Measurements from ENCODE around the gene KRT81.

Gene KRT81

DNA sequence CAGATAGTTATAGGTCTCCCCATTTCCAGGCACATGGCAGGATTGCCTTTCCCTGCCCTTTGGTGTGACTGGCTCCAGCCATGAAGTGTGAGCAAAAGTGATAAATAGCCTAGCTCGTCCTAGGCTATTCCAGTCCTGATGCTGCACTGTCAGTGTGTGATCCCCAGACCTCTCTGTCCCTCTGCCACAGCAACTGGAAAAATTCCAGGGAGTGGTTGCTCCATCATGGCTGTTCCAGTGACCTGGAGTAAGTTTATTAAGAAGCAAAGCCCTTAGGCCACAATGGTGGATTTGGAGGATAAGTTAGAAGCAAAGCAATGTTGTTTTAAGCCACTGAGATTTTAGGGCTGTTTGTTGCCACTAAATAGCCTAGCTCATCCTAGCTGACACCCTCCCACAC is 39.7 kb upstream of the KRT81 start:
- Histone ChIP-seq H3K4me3 (ENCODE audit: low read length) (no peak overlapping the region), H3K27ac (ENCODE audit: low read depth, low read length) (no peak overlapping the region), H3K9me3 (ENCODE audit: control insufficient read depth, insufficient read depth, low read length) (no peaks in the 10 kb centered on the region), H3K4me1 (ENCODE audit: control insufficient read depth, low read length) (no peaks in the 10 kb centered on the region), H3K4me2 (ENCODE audit: low read length) (no peak overlapping the region), H3K79me2 (ENCODE audit: control insufficient read depth, low read length) (no peaks in the 10 kb centered on the region), H3F3A (ENCODE audit: control insufficient read depth, insufficient read depth) (no peaks in the 10 kb centered on the region), H3K36me3 (ENCODE audit: control insufficient read depth, low read length) (no peaks in the 10 kb centered on the region), H4K20me1 (ENCODE audit: control insufficient read depth, insufficient read depth, low read depth, low read length) (no peaks in the 10 kb centered on the region), H3K9me2 (replicated peaks; ENCODE audit: control insufficient read depth, low read length) (no peaks in the 10 kb centered on the region), H3K27me3 (ENCODE audit: control insufficient read depth, low read length) (peaks cover 17% of the 10 kb centered on the region; the same call in 1 of the 2 replicates)
- TF ChIP-seq EZH2phosphoT487 (IDR thresholded peaks at IDR 0.05; ENCODE audit: borderline replicate concordance, low read length), result no peak
- TF ChIP-seq, protein P1, sequence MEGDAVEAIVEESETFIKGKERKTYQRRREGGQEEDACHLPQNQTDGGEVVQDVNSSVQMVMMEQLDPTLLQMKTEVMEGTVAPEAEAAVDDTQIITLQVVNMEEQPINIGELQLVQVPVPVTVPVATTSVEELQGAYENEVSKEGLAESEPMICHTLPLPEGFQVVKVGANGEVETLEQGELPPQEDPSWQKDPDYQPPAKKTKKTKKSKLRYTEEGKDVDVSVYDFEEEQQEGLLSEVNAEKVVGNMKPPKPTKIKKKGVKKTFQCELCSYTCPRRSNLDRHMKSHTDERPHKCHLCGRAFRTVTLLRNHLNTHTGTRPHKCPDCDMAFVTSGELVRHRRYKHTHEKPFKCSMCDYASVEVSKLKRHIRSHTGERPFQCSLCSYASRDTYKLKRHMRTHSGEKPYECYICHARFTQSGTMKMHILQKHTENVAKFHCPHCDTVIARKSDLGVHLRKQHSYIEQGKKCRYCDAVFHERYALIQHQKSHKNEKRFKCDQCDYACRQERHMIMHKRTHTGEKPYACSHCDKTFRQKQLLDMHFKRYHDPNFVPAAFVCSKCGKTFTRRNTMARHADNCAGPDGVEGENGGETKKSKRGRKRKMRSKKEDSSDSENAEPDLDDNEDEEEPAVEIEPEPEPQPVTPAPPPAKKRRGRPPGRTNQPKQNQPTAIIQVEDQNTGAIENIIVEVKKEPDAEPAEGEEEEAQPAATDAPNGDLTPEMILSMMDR (IDR thresholded peaks at IDR 0.05; ENCODE audit: low read depth, low read length, poor library complexity, severe bottlenecking), result no peak

DNA sequence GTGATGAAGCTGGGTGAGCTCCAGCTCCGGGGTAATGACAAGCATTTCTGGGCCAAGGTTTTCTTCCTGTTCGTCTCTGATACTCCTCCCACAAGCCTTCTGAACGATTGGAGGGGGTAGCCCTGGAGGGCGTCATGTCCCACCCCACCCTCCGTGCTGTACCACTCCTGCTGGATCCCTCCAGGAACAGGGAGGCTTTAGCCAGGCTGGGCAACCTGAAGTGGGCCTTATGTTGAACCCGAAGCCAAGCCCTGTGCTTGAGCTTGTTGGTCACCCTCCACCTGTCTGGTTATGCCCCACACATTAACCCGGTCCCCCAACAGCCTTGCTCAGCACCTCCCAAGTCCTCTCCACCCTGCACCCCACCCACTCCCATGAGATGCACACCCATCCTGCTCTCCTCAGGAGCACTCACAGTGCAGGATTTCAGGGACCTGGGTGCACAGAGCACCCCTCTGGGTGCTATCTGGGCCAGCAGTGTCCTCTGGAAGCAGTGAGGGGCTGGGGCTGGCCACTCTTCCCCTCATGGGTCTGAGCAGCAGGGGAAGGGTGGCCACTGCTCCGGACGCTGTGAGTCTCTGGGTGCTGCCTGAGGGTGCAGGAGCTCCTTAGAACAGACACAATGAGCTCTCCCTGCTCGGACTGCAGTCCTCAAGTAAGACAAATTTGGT is 36.6 kb upstream of the KRT81 start:
- Histone ChIP-seq H3K36me3 (ENCODE audit: control insufficient read depth, low read length) (no peaks in the 10 kb centered on the region), H3K4me3 (ENCODE audit: low read length) (no peak overlapping the region), H3K4me1 (ENCODE audit: control insufficient read depth, low read length) (no peaks in the 10 kb centered on the region), H3F3A (ENCODE audit: control insufficient read depth, insufficient read depth) (no peaks in the 10 kb centered on the region), H3K9me2 (replicated peaks; ENCODE audit: control insufficient read depth, low read length) (no peaks in the 10 kb centered on the region), H3K27me3 (ENCODE audit: control insufficient read depth, low read length) (peaks cover 25% of the 10 kb centered on the region; the same call in 1 of the 2 replicates), H3K27ac (ENCODE audit: low read depth, low read length) (no peak overlapping the region), H3K9me3 (ENCODE audit: control insufficient read depth, insufficient read depth, low read length) (no peaks in the 10 kb centered on the region), H3K79me2 (ENCODE audit: control insufficient read depth, low read length) (no peaks in the 10 kb centered on the region), H4K20me1 (ENCODE audit: control insufficient read depth, insufficient read depth, low read depth, low read length) (no peaks in the 10 kb centered on the region), H3K4me2 (ENCODE audit: low read length) (no peak overlapping the region)
- TF ChIP-seq, protein P1 (IDR thresholded peaks at IDR 0.05; ENCODE audit: low read depth, low read length, poor library complexity, severe bottlenecking), result peak; percentile 8
- no peak for TF ChIP-seq EZH2phosphoT487 (IDR thresholded peaks at IDR 0.05; ENCODE audit: borderline replicate concordance, low read length)

DNA sequence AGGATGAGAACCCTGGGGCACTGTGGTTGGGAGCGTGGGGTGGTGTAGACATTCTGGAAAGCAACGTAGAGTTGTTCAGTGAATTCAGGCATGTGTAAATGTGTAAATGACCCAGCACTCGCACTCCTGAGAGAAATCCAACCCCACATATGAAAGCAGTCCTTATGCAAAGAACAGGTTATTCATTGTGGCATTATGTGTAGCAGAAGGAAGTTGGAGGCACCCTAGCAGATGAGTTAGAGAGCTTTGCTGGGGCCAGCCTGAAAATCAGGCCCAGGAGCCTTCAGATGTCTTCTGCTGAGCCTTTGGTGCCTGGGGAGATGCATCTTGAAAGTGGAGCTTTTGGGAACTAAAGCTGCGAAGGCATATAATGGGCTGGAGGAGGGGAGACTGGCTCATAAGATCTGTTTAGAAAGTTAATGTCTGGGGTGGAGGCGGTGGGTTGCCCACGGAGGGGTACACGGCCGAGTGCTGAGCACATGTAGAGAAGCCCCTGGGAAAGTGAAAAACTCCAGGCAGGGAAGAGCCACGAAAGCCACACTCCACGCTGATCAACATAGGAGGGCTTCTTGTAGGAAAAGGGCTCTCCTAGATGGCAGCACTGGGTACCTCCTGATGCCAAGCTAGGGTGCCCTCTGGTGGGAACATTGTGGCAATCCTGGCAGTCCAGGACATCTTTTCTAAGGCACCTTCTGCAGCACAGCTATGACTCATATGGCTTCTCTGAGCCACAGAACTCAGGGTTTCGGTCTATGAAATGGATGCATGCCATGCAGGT is 35.9 kb upstream of the KRT81 start:
- Histone ChIP-seq H3K36me3 (ENCODE audit: control insufficient read depth, low read length) (no peaks in the 10 kb centered on the region), H3K79me2 (ENCODE audit: control insufficient read depth, low read length) (no peaks in the 10 kb centered on the region), H3F3A (ENCODE audit: control insufficient read depth, insufficient read depth) (no peaks in the 10 kb centered on the region), H3K4me1 (ENCODE audit: control insufficient read depth, low read length) (no peaks in the 10 kb centered on the region), H3K9me3 (ENCODE audit: control insufficient read depth, insufficient read depth, low read length) (no peaks in the 10 kb centered on the region), H4K20me1 (ENCODE audit: control insufficient read depth, insufficient read depth, low read depth, low read length) (no peaks in the 10 kb centered on the region), H3K27ac (ENCODE audit: low read depth, low read length) (no peak overlapping the region), H3K4me3 (ENCODE audit: low read length) (no peak overlapping the region), H3K27me3 (ENCODE audit: control insufficient read depth, low read length) (peaks cover 25% of the 10 kb centered on the region; the same call in 1 of the 2 replicates), H3K4me2 (ENCODE audit: low read length) (no peak overlapping the region), H3K9me2 (replicated peaks; ENCODE audit: control insufficient read depth, low read length) (no peaks in the 10 kb centered on the region)
- TF ChIP-seq EZH2phosphoT487 (IDR thresholded peaks at IDR 0.05; ENCODE audit: borderline replicate concordance, low read length), result no peak
- TF ChIP-seq, protein P1 (IDR thresholded peaks at IDR 0.05; ENCODE audit: low read depth, low read length, poor library complexity, severe bottlenecking), result peak; percentile 85

Measured in DOHH2 (cell line).